Endothelial cell of umbilical vein (primary cell): Measurements from ENCODE around the gene MPC2. TPM values are rescaled to one million over a fixed set of nuclear protein-coding genes. Genes with fewer than 3 reads are reported as not detected.

ENCODE experiments used
- BruUV-seq: library from RNA; stranded (reverse); fragments of 400-500 nt; replicated peaks from 2 replicates; lab custom pipeline; 2021; lab: Mats Ljungman, UMichigan
- CTCF ChIA-PET: fragments of 300-600, 350-600 bp; sonication (Branson Sonifier 250); formaldehyde crosslinking; loops from one replicate; lab custom pipeline; 2021; ENCODE audit warnings: antibody characterized with exemption, inconsistent platforms; lab: Charles Lee
- POLR2A ChIA-PET: fragments of 300-600, 350-600 bp; sonication (Branson Sonifier 250); formaldehyde crosslinking; loops from one replicate; lab custom pipeline; 2021; ENCODE audit warnings: antibody characterized with exemption, inconsistent platforms; lab: Charles Lee
- DNase-seq: peaks from one replicate; pipeline ENCODE4 v3.0.0-alpha.2; 2011; ENCODE audit warnings: low read depth, low spot score
- FAIRE-seq: peaks from 2 replicates; lab custom pipeline; 2011; peaks lifted over from hg19 to GRCh38; lab: Jason Lieb, UNC
- H2AFZ ChIP-seq: 2 replicates; pipeline ENCODE4 v1.6.0; 2012; ENCODE audit warnings: low read depth, low read length, control low read depth, inconsistent platforms
- H3K27ac ChIP-seq: 2 replicates; pipeline ENCODE4 v1.5.1; 2011; ENCODE audit warnings: low read depth, mild to moderate bottlenecking, control low read depth, low read length, moderate library complexity; ENCODE audit not compliant: insufficient read depth
- H3K27me3 ChIP-seq, 2 experiments: 2 replicates each; pipeline versions ENCODE4 v1.6.0 to v1.6.1; 2011; ENCODE audit warnings: low read length in 2 of 2, mixed read lengths in 1 of 2; ENCODE audit not compliant: control insufficient read depth in 2 of 2, insufficient read depth in 2 of 2
- H3K36me3 ChIP-seq, 2 experiments: 2 replicates in 1 of 2; 3 replicates in 1 of 2; pipeline ENCODE4 v1.5.1; 2011; ENCODE audit warnings: low read length in 2 of 2, mild to moderate bottlenecking in 1 of 2, moderate library complexity in 1 of 2; ENCODE audit not compliant: control insufficient read depth in 2 of 2, insufficient read depth in 2 of 2; ENCODE audit errors: extremely low read depth in 1 of 2
- H3K4me1 ChIP-seq: 3 replicates; pipeline ENCODE4 v1.5.1; 2011; ENCODE audit warnings: mild to moderate bottlenecking, low read length; ENCODE audit not compliant: control insufficient read depth, insufficient read depth; ENCODE audit errors: extremely low read depth
- H3K4me2 ChIP-seq: 2 replicates; pipeline ENCODE4 v1.6.1; 2011; ENCODE audit warnings: low read length, control low read depth, mixed read lengths; ENCODE audit not compliant: insufficient read depth
- H3K4me3 ChIP-seq, 3 experiments: fragments of 200-600 bp in 1 of 3; sonication (generic), shearing (Covaris generic) in 1 of 3; replicated peaks in 1 of 3; 2 replicates each; pipeline ENCODE4 v1.5.1; 2011 to 2016; ENCODE audit warnings: control low read depth in 3 of 3, low read length in 3 of 3, mild to moderate bottlenecking in 2 of 3, inconsistent platforms in 1 of 3, low read depth in 1 of 3, moderate library complexity in 1 of 3; ENCODE audit not compliant: insufficient read depth in 1 of 3
- H3K79me2 ChIP-seq: 2 replicates; pipeline ENCODE4 v1.6.0; 2012; ENCODE audit warnings: low read length, inconsistent platforms; ENCODE audit not compliant: control insufficient read depth, insufficient read depth
- H3K9ac ChIP-seq: replicated peaks from 2 replicates; pipeline ENCODE3; 2011; ENCODE audit warnings: low read length, control low read depth; ENCODE audit not compliant: insufficient read depth; ENCODE audit errors: extremely low read depth
- H3K9me1 ChIP-seq: replicated peaks from 3 replicates; pipeline ENCODE4 v1.6.0; 2011; ENCODE audit warnings: mild to moderate bottlenecking, low read length; ENCODE audit not compliant: control insufficient read depth, insufficient read depth; ENCODE audit errors: extremely low read depth
- H3K9me3 ChIP-seq: replicated peaks from 2 replicates; pipeline ENCODE4 v1.5.1; 2012; ENCODE audit warnings: low read length, inconsistent platforms; ENCODE audit not compliant: control insufficient read depth, insufficient read depth
- H4K20me1 ChIP-seq: replicated peaks from 2 replicates; pipeline ENCODE3; 2011; ENCODE audit warnings: mild to moderate bottlenecking, low read length; ENCODE audit not compliant: control insufficient read depth, insufficient read depth; ENCODE audit errors: extremely low read depth
- EZH2 ChIP-seq: IDR thresholded peaks from 2 replicates; pipeline ENCODE4 v1.6.1; 2012; ENCODE audit warnings: borderline replicate concordance, low read depth, mild to moderate bottlenecking, moderate library complexity, low read length, inconsistent platforms; ENCODE audit not compliant: severe bottlenecking
- FOS ChIP-seq: IDR thresholded peaks from 2 replicates; pipeline ENCODE4 v1.6.1; 2011; ENCODE audit warnings: mild to moderate bottlenecking, low read length, moderate library complexity, borderline replicate concordance; ENCODE audit not compliant: insufficient read depth
- GATA2 ChIP-seq: IDR thresholded peaks from 2 replicates; pipeline ENCODE4 v1.7.0; 2011; ENCODE audit warnings: low read depth, mild to moderate bottlenecking, moderate library complexity, mixed read lengths, low read length; ENCODE audit not compliant: insufficient read length, insufficient read depth
- JUN ChIP-seq: IDR thresholded peaks from 2 replicates; pipeline ENCODE4 v1.6.1; 2011; ENCODE audit warnings: borderline replicate concordance, low read depth; ENCODE audit not compliant: insufficient read length, insufficient read depth
- MYC ChIP-seq: IDR thresholded peaks from one replicate; pipeline ENCODE4 v1.6.1; 2011; ENCODE audit warnings: mild to moderate bottlenecking, low read depth, low read length
- POLR2A ChIP-seq: IDR thresholded peaks from 2 replicates; pipeline ENCODE4 v1.6.1; 2012; ENCODE audit warnings: low read depth, mild to moderate bottlenecking, control low read depth, low read length
- POLR2AphosphoS5 ChIP-seq: IDR thresholded peaks from 2 replicates; pipeline ENCODE4 v1.6.1; 2012; ENCODE audit warnings: low read depth, mild to moderate bottlenecking, control low read depth, low read length, moderate library complexity; ENCODE audit not compliant: insufficient read depth
- dilution Hi-C: fragments of 300-500 bp; cut with MboI; formaldehyde crosslinking; loops from one replicate; pipeline ENCODE4 v1.15.0; 2019; ENCODE audit warnings: low sequenced_read_pairs; ENCODE audit not compliant: extremely low pct_ligation_motif_present
- intact Hi-C: fragments of 100-400 bp; cut with micrococcal nuclease; formaldehyde crosslinking; loops from one replicate; pipeline ENCODE4 v1.10.0; 2022
- polyA plus RNA-seq, 4 experiments: library from polyadenylated mRNA; depleted of rRNA in 3 of 4; stranded (reverse) in 3 of 4; unstranded in 1 of 4; fragments of >200 nt; gene quantifications; 2 replicates each; pipeline versions ENCODE4 v1.2.1 to v1.2.3, GENCODE V29; 2011 to 2012; ENCODE audit warnings: missing spikeins in 1 of 4
- total RNA-seq: library from RNA; stranded (reverse); gene quantifications from 2 replicates; pipeline ENCODE4 v1.2.3, GENCODE V29; 2021
- TF ChIP-seq, protein P1 (sequence below), 2 donors: IDR thresholded peaks; 1 replicate in 1 of 2; 2 replicates in 1 of 2; pipeline ENCODE4 v1.5.1; 2011; ENCODE audit warnings: low read length in 2 of 2, mild to moderate bottlenecking in 2 of 2, moderate library complexity in 2 of 2, control low read depth in 1 of 2, inconsistent platforms in 1 of 2, low read depth in 1 of 2; ENCODE audit not compliant: insufficient read depth in 1 of 2; ENCODE audit errors: extremely low read depth in 1 of 2
- TF ChIP-seq, protein P2 (sequence below): IDR thresholded peaks from 2 replicates; pipeline ENCODE4 v1.6.1; 2011; ENCODE audit not compliant: insufficient read depth, insufficient read length

Gene MPC2
- total and polyA plus RNA-seq, 2 donors (not counting 3 experiments of a cell fraction or from before 2014, with no cell fraction given) = 14.9 to 35.8 TPM

DNA sequence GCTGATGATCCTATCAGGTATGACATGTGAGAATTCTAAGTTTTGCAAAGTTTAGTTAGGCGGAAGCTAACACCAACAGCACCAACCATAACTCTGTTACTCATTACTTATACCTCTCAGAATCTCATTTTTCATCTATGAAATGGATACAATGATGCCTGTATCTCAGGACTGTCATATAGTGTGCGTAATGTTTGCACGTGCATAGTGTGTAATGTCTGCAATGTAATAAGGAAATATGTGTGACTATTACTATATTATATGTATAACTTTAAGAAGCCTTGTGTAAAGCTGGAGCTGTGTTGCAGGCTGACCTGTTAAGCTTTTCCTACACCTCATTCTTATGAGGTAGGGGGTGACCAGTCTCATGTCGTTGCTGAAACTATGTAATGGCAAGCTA lies 36.0 kb downstream of the MPC2 start:
- Histone ChIP-seq H3K4me3 (no peak overlapping the region), H3K4me1 (peaks cover 7% of the 10 kb centered on the region), H3K27me3 (peaks cover 0 to 2% of the 10 kb centered on the region in 2 experiments), H3K9me1 (no peaks in the 10 kb centered on the region), H3K27ac (no peak overlapping the region), H3K9ac (no peak overlapping the region), H4K20me1 (no peaks in the 10 kb centered on the region), H3K36me3 (no peaks in the 10 kb centered on the region), H3K4me2 (no peak overlapping the region), H2AFZ (no peak overlapping the region), H3K79me2 (no peaks in the 10 kb centered on the region), H3K9me3 (no peaks in the 10 kb centered on the region)
- ChIA-PET CTCF (no interaction called here), POLR2A (no interaction called here)
- TF ChIP-seq EZH2 = no peak
- dilution Hi-C loops (no loop called here), intact Hi-C loops (no loop called here)
- DNase-seq = no peak
- BruUV-seq = no TSS peak
- FAIRE-seq = no peak

DNA sequence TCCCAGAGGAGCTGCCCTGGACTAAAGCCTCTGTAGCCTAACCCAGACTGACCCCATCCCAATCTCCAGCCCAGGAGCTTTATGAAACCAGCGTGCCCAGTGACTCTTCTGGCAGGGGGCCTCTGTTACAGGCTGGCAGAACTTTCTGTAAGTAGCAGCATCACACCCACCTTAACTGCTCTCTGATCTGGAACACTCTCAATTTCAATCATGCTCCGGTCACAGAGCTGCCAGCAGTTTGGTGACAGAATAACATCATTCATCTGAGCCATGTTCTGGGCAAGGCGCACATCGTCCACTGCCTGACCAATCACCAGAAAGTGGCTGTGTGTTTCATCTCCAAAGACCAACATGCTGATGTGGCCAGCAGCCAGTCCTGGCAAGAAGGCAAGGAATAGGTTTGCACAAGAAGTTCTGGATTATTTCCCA lies 37.6 kb downstream of the MPC2 start:
- no TSS peak for BruUV-seq
- intact Hi-C loops (no loop called here), dilution Hi-C loops (no loop called here)
- TF ChIP-seq JUN (no peak), FOS (no peak), GATA2 (no peak), POLR2AphosphoS5 (no peak), MYC (no peak), POLR2A (no peak), EZH2 (no peak)
- TF ChIP-seq, protein P1, sequence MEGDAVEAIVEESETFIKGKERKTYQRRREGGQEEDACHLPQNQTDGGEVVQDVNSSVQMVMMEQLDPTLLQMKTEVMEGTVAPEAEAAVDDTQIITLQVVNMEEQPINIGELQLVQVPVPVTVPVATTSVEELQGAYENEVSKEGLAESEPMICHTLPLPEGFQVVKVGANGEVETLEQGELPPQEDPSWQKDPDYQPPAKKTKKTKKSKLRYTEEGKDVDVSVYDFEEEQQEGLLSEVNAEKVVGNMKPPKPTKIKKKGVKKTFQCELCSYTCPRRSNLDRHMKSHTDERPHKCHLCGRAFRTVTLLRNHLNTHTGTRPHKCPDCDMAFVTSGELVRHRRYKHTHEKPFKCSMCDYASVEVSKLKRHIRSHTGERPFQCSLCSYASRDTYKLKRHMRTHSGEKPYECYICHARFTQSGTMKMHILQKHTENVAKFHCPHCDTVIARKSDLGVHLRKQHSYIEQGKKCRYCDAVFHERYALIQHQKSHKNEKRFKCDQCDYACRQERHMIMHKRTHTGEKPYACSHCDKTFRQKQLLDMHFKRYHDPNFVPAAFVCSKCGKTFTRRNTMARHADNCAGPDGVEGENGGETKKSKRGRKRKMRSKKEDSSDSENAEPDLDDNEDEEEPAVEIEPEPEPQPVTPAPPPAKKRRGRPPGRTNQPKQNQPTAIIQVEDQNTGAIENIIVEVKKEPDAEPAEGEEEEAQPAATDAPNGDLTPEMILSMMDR (IDR thresholded peaks at IDR 0.05; ENCODE audit: extremely low read depth in 1 of 2, insufficient read depth in 1 of 2, low read depth in 1 of 2, low read length in 2 of 2) = no peak
- TF ChIP-seq, protein P2, sequence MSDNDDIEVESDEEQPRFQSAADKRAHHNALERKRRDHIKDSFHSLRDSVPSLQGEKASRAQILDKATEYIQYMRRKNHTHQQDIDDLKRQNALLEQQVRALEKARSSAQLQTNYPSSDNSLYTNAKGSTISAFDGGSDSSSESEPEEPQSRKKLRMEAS = no peak
- Histone ChIP-seq H2AFZ (no peak overlapping the region), H3K4me1 (no peaks in the 10 kb centered on the region), H3K27me3 (peaks cover 0 to 2% of the 10 kb centered on the region in 2 experiments), H3K9ac (no peak overlapping the region), H3K27ac (no peak overlapping the region), H3K79me2 (no peaks in the 10 kb centered on the region), H3K4me2 (no peak overlapping the region), H4K20me1 (no peaks in the 10 kb centered on the region), H3K4me3 (no peak overlapping the region), H3K36me3 (no peaks in the 10 kb centered on the region), H3K9me3 (no peaks in the 10 kb centered on the region), H3K9me1 (no peaks in the 10 kb centered on the region)
- ChIA-PET POLR2A (no interaction called here), CTCF (no interaction called here)
- DNase-seq = no peak
- no peak for FAIRE-seq
